GM18511 (cell line): ENCODE measurements around the gene NDUFB3.
A peak's percentile ranks its signal among the peaks of the same experiment; 100 is the strongest.
"Not testable (repeated sequence)": the region's sequence is repeated elsewhere in the genome, so short reads cannot be mapped to it uniquely, and the experiment has no call there.

ENCODE experiments used
- ATAC-seq: cut with Tn5 transposase; IDR thresholded peaks from one replicate; pipeline ENCODE4 v1.9.1; 2021; ENCODE audit warnings: mild to moderate bottlenecking, moderate library complexity; ENCODE audit not compliant: unreplicated experiment

Gene NDUFB3

DNA sequence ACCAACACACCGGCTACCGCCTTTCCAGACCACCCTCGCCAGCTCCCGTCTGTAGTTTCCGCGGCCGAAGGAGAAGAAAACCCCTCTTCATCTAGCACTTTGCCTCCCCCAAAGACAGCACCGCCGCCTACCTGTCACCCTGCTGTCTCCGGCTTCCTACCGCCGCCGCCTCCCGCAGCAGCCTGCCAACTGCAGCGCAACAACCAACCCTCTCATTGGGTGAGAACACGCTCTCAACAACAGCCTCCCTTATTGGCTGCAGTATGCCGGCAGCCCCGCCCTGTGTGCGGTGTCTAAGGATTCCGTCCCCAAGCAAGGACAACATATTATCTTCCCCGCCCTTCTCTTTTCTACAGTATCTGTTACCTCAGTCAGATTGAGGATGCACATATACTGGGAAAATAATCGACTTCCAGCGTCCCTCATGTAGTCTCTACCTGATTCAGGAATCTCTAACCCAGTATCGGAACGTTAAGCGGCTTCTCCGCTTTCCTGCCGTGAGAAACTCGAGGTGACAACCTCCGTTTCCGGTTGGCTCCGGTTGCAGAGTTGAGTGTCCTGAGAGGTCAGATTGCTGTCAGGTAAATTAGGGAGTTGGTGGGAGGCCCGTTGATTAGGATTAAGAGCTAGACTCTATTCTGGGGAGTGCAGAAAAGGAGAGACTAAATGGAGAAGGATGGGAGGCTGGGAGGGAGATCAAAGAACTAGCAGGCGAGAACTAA, at the start of gene NDUFB3, which contains the start of gene HYCC2:
Gene NDUFB3, plus strand, starts transcription at position 523 of the 722 bp plus-strand sequence. CDS start 6,882 bp downstream, outside the sequence.
Gene HYCC2, minus strand, starts transcription at position 193 of the 722 bp plus-strand sequence. CDS start 47,662 bp downstream, outside the sequence.
- peak; percentile 98 for ATAC-seq

DNA sequence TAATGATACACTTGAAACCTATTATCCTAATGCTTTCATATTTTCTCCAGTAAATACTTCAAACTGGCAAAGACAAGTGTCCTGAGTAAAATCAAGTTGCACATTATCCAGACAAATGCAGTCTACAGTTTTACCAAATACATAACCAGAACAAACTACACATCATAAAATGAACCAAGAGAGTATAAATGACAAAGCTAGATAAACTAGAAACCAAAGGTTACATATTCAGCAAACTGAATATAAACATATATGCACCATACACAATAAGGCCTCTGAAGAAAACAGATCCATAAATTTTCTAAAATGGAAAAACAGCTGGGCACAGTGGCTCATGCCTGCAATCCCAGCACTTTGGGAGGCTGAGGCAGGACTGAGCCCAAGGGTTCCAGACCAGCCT, 47.3 kb upstream of the NDUFB3 start:
- no peak for ATAC-seq

DNA sequence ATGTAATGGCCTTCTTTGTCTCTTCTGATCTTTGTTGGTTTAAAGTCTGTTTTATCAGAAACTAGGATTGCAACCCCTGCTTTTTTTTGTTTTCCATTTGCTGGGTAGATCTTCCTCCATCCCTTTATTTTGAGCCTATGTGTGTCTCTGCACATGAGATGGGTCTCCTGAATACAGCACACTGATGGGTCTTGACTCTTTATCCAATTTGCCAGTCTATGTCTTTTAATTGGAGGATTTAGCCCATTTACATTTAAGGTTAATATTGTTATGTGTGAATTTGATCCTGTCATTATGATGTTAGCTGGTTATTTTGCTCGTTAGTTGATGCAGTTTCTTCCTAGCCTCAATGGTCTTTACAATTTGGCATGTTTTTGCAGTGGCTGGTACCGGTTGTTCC, 37.4 kb upstream of the NDUFB3 start:
- ATAC-seq: not testable (repeated sequence)

- not testable (repeated sequence) for ATAC-seq
Observed at GRCh38 chr2:201038361-201038760, 33.4 kb upstream of the NDUFB3 start.

DNA sequence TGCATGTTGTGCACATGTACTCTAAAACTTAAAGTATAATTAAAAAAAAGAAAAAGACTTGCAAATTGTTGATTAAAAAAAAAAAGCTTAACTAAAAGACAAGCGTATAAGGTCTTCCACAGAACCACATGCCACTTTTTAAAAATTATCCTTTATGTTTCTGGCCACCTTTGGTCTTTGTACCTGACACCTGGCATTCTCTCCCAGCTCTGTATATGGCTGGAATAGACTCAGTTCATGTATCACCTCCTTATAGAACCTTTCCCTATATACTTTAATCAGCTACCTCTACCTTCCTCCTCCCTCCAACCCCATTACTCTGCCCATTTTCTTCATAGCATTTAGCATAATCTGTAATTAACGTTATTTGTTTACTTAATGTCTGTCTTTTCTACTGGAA, 32.9 kb upstream of the NDUFB3 start:
- no peak for ATAC-seq

DNA sequence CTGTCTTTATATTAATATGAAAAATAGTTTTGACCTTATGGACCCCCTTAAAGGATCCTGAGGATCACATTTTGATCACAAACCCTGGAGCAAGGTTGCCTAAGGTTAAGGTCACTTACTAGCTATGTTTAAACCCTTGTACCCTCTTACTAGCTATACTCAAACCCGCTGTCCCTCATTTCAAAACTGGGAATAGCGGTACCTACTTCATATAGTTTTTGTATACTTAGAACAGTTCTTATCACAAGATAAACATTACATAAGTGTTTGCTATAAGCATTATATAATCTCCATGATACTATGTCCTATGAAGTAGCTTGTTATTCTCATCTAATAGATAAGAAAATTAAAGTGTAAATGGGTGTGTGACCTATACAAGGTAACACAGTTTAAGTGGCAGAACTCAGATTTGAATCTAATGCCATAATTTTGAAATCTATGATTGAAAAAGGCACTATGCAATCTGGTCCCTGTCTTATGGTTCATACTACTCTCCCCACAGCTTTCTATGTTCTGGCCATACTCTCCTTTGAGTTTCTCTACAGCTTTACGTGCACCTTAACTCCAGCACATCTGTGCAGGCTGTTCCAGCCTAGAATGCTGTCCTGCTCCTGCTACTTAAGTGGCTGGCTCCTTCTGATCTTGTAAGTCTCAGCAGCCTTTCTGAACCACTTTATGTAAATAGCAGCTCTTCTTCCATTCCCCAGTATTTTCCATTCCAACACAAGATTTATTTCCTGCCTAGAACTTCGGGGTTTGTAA, 30.8 kb upstream of the NDUFB3 start:
- no peak for ATAC-seq

GRCh38 chr2:201042451-201042850, 29.4 kb upstream of the NDUFB3 start:
- not testable (repeated sequence) for ATAC-seq

DNA sequence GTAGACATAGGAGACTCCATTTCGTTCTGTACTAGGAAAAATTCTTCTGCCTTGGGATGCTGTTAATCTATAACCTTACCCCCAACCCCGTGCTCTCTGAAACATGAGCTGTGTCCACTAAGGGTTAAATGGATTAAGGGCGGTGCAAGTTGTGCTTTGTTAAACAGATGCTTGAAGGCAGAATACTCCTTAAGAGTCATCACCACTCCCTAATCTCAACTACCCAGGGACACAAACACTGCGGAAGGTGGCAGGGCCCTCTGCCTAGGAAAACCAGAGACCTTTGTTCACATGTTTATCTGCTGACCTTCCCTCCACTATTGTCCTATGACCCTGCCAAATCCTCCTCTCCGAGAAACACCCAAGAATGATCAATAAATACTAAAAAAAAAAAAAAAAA, 28.8 kb upstream of the NDUFB3 start:
- not testable (repeated sequence) for ATAC-seq

DNA sequence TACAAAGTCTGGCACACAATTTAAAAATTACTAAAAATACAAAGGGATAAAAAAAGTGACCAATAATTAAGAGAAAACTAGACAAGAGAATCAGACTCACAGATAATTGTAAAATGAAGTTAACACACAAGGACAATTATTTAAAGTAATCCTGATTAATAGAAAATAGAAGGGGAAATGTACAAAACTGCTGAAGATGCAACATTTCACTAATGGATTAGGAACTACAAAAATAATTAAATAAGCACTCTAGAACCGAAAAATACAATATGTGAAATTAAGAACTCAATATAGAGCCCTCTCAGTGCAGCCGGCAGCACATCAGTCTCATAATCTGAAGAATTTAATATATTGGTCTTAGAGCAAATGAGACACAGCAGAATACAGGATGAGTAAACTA, 24.9 kb upstream of the NDUFB3 start:
- ATAC-seq: no peak

- ATAC-seq: no peak
Observed at GRCh38 chr2:201049455-201049854, 22.3 kb upstream of the NDUFB3 start.

DNA sequence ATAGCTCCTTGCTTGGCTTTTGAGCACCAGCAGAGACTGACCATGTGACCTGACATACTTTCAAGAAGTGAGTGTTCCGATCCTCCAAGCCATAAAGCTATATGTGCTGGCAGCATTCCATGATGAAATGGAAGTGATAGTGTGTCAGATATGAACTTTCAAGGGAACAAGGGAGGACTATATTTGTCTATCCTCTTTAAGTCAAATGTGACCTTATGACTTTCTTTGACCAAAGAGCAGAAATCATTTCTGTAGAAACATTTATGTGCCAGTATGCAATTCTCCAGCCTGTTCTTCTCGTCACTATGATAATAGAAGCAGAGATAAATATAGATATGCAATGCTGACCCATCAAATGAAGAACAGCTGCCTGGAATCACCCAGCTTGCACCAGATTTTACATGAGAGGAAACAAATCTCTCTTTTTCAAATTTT, 14.7 kb upstream of the NDUFB3 start:
- ATAC-seq: no peak

- no peak for ATAC-seq
Observed at GRCh38 chr2:201057715-201058248, 14.0 kb upstream of the NDUFB3 start.

GRCh38 chr2:201058914-201059313, 12.9 kb upstream of the NDUFB3 start:
- no peak for ATAC-seq

DNA sequence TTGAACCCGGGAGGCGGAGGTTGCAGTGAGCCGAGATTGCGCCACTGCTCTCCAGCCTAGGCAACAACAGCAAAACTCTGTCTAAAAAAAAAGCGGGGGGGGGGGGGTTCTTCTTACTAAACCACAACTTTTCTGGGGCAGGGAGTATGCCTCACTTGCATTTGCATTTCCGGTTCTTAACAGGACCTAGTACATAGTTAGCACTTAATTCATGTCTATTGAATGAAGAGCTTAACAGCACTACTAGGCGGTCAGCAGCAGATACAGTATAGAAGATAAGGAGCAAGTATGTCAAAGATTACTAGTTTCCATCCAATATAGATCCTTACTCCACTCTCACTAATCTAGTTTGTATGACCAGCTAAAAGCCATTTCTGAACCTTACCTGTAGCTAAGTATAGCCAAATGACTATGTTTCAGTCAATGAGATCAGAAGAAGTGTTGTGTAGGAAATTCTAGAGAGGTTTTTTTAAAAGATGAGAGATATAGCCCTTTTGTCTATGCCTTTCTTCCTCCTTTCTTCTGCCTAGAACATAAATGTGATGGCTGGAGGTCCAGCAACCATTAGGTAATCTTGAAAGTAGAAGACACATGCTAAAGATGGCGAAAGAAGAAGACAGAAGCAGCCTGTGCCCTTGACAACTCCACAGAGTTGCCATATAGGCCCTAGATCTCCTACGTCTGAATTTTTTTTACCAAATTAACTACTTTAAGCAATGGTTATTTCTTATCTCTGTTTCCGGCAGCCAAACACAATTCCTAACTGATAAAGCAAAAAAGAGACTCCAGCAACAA, 11.6 kb upstream of the NDUFB3 start:
- ATAC-seq: no peak

- ATAC-seq: not testable (repeated sequence)
Observed at GRCh38 chr2:201063516-201063915, 8.3 kb upstream of the NDUFB3 start.

- no peak for ATAC-seq
Observed at GRCh38 chr2:201064797-201065329, 6.9 kb upstream of the NDUFB3 start.

GRCh38 chr2:201070948-201071478, 788 bp upstream of the NDUFB3 start:
- peak; percentile 30 for ATAC-seq

DNA sequence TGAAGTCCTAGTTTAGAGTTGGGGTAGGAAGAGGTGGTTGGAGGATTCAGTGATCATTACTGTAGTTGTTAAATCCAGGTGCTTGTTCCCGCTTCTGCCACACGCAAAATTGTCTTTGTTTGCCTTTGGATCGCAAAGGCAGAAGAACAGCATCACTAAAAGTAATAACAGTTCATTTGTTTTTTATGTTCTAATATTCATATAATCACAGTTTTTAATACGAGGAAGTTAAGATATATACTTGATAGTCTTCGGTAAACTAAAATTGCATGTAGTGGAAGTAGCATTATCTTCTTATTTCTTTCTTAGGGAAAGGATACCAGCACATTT, 365 bp downstream of the NDUFB3 start:
- no peak for ATAC-seq

GRCh38 chr2:201073071-201073470, 1.3 kb downstream of the NDUFB3 start:
- ATAC-seq: no peak

DNA sequence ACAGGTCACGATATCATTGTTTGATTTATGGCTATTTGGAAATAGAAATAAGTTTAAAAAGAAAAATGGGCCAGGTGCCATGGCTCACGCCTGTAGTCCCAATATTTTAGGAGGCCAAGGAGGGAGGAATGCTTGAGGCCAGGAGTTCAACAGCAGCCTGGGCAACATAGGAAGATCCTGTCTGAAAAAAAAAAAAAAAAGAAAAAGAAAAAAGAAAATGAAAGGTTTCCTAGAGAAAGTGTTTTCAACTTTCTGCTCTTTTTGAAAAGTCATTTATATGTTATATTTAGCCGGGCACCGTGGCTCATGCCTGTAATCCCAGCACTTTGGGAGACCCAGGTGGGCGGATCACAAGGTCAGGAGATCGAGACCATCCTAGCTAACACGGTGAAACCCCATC, 3.2 kb downstream of the NDUFB3 start:
- ATAC-seq: no peak

GRCh38 chr2:201084863-201085262, 13.1 kb downstream of the NDUFB3 start:
- ATAC-seq: no peak
